Measurements from ENCODE around the gene MRPL11.

GRCh38 chr11:66421492-66422205, 17.0 kb downstream of the MRPL11 start:
- TF ChIP-seq SUZ12 (IDR thresholded peaks at IDR 0.05; ENCODE audit: unreplicated experiment) (no peak), CREB1 (IDR thresholded peaks at IDR 0.05; ENCODE audit: low read depth) (peak; percentile 82), FOS (IDR thresholded peaks at IDR 0.05; ENCODE audit: borderline replicate concordance, extremely low read depth, insufficient read length) (no peak), PRDM15 (CRISPR knock-in tag; IDR thresholded peaks at IDR 0.05) (peak; percentile 96), TCF7 (IDR thresholded peaks at IDR 0.05; ENCODE audit: borderline replicate concordance) (no peak), JUND (IDR thresholded peaks at IDR 0.05; ENCODE audit: low read depth, low read length) (no peak), TARDBP (IDR thresholded peaks at IDR 0.05; ENCODE audit: borderline replicate concordance) (no peak)

Data from GM12878 (cell line).